ENCODE data around the gene SLC38A9. TPM values are rescaled to one million over a fixed set of nuclear protein-coding genes. Genes with fewer than 3 reads are reported as not detected.

Gene SLC38A9
- total RNA-seq, 2 donors from 2014 or later = 15.2 to 16.4 TPM

- no peak for DNase-seq (ENCODE audit: low spot score)
- intact Hi-C loops (cut with DNase I) = no loop called here
Observed at GRCh38 chr5:55672477-55672911, 39.6 kb downstream of the SLC38A9 start.

DNA sequence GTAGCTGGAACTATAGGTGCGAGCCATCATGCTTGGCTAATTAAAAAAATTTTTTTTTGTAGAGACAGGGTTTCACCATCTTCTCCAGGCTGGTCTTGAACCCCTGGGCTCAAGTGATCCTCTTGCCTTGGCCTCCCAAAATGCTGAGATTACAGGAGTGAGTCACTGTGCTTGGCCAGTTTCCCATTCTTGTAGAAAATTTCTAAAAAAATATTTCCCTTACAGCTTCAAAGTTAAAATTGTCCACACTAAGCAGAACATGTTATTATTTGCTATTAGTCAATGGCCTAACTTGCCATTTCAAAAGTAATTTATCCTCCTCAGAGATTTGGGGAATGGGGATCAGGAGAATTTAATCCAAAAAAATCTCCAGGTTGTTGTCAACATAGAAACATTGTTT lies 40.1 kb downstream of the SLC38A9 start:
- intact Hi-C loops (cut with DNase I) = no loop called here
- no peak for DNase-seq (ENCODE audit: low spot score)

DNA sequence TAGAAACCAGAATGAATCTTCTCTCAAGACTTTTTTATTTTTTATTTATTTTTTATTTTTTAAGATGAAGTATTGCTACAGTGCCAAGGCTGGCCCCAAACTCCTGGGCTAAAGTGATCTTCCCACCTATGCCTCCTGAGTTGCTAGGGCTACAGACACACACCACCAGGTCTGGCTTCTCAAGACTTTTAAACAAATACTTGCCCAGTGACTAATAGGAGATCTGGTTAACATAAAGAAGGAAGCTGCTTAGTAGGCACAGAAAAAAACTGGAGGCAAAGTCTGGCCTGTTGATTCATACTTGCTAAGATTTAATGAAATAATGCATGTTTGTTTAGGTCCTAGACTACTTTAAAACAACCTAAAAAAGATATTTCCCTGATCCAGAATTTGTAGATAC lies 43.8 kb downstream of the SLC38A9 start:
- intact Hi-C loops (cut with DNase I) = no loop called here
- no peak for DNase-seq (ENCODE audit: low spot score)

GRCh38 chr5:55667938-55668337 lies 44.2 kb downstream of the SLC38A9 start:
- no peak for DNase-seq (ENCODE audit: low spot score)
- intact Hi-C loops (cut with DNase I) = no loop called here

GRCh38 chr5:55665065-55665464 lies 47.1 kb downstream of the SLC38A9 start:
- DNase-seq (ENCODE audit: low spot score) = peak; percentile 84
- intact Hi-C loops (cut with DNase I) = no loop called here

GRCh38 chr5:55657443-55657842 lies 54.7 kb downstream of the SLC38A9 start:
- intact Hi-C loops (cut with DNase I) = no loop called here

GRCh38 chr5:55650386-55650785 lies 61.7 kb downstream of the SLC38A9 start:
- intact Hi-C loops (cut with DNase I) = no loop called here
- DNase-seq (ENCODE audit: low spot score) = no peak

More at GRCh38 chr5:55657443-55657842, 54.7 kb downstream of the SLC38A9 start:
- no peak for DNase-seq (ENCODE audit: low spot score)

DNA sequence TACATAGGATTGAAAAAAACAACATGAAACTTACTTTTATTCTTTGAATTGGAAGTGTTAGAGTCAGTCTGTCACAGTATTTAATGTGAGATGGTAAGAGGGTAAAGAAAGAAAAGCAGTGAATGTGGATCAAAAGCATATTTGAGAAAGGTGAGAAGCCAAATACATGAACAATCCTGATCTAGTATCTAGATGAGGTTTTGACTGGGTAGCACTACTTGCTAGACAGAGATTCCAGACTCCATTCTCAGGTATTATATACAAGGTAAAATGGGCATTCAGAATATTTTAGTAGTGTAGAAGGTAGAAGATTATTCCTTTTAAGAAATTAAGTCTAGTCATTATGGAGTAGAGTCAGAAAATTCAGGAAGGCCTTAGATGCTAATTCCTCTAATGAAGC lies 62.2 kb downstream of the SLC38A9 start:
- no peak for DNase-seq (ENCODE audit: low spot score)
- intact Hi-C loops (cut with DNase I) = no loop called here

DNA sequence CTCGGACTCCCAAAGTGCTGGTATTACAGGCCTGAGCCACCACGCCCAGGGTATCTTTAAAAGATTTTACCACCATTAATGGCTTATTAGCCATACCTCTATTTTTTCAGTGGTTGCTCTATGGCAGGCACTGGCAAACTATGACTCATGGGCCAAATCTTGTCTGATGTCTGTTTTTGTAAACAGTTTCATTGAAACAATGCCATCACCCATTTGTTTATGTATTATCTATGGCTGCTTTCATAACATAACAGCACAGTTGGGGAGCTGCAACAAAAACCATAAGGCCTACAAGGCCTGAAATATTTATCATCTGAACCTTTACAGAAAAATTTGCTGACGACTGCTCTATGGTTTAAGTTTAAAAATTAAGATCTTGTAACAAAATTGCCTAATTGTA lies 66.8 kb downstream of the SLC38A9 start:
- no peak for DNase-seq (ENCODE audit: low spot score)
- intact Hi-C loops (cut with DNase I) = no loop called here

- no peak for DNase-seq (ENCODE audit: low spot score)
- intact Hi-C loops (cut with DNase I) = loop anchor here in 1 of 2 donors (5.0 kb wide), 1 partner anchor 36 kb away; no protein-coding TSS in a partner anchor
Observed at GRCh38 chr5:55638455-55638854, 73.7 kb downstream of the SLC38A9 start.

DNA sequence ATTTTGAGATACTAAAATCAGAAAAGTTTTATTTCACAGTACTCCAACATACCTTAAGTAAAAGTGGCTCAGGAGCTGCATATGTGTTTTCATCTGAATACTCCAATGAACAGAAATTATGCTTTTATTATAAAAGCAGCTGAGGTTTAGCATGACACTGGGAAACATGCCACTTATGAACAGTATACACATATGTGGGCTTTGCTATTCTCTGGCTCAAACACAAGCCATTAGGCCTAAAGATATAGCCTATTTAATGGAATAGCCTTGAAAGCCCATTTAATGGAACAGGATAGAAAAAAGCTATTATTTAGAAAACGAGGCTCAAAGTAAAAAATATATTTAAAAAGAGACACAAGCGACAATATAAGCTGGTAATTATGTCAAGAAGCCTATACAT lies 74.1 kb downstream of the SLC38A9 start:
- DNase-seq (ENCODE audit: low spot score) = no peak
- intact Hi-C loops (cut with DNase I) = loop anchor here in 1 of 2 donors (5.0 kb wide), 1 partner anchor 36 kb away; no protein-coding TSS in a partner anchor

GRCh38 chr5:55636683-55637082 lies 75.4 kb downstream of the SLC38A9 start:
- DNase-seq (ENCODE audit: low spot score) = no peak
- intact Hi-C loops (cut with DNase I) = loop anchor here in 1 of 2 donors (5.0 kb wide), 1 partner anchor 34 kb away; no protein-coding TSS in a partner anchor

- intact Hi-C loops (cut with DNase I) = loop anchor here in 1 of 2 donors (5.0 kb wide), 1 partner anchor 34 kb away; no protein-coding TSS in a partner anchor
- no peak for DNase-seq (ENCODE audit: low spot score)
Observed at GRCh38 chr5:55636177-55636576, 75.9 kb downstream of the SLC38A9 start.

DNA sequence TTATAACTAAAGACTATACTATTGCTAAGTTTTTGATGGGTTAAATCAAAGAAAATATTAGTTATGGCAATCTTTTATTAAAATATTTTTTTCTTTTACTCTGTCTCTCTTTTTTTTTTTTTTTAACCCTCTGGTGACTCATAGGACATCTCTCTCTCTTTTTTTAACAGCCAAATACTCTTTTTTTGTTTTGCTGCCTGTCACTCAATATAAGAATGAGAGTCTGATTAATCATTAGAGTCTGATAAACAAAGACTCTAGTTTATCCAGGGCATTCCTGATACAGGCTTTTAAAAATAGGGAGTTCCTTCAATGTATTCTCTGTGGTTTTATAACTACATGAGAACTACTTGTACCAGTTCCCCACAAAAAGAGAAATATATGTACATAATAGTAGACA lies 77.3 kb downstream of the SLC38A9 start:
- intact Hi-C loops (cut with DNase I) = loop anchor here in 1 of 2 donors (5.0 kb wide), 1 partner anchor 33 kb away; no protein-coding TSS in a partner anchor
- DNase-seq (ENCODE audit: low spot score) = no peak

- DNase-seq (ENCODE audit: low spot score) = no peak
- intact Hi-C loops (cut with DNase I) = no loop called here
Observed at GRCh38 chr5:55634209-55634805, 77.8 kb downstream of the SLC38A9 start.

DNA sequence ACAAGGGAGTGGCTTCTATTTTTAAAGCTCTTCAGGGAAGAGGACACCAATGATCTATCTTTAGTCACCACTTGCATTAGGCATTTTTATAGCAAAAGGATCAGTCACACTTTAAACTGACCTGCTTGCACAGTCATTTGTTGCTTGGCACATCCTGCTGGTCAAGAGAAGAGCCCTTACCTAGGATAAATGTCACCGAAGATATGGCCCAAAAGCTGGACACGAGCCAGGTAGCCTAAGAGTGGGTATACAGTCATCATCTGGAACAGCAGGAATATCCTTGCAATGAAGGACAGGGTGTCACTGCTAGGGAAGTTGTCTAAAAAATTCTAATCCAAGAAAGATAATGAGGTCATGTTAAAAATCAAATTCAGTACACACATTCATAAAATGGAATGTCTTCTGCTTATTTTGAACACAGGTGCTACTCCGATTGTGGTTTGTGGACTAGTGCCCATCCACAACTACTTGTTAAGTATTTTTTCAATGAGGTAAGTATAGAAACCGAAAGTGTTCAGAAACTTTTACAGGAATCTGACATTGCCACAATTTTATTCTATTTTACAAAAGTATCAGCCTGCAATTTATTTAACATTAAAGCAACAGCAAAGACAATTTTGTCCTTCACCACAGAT lies 78.4 kb downstream of the SLC38A9 start:
- DNase-seq (ENCODE audit: low spot score) = no peak
- intact Hi-C loops (cut with DNase I) = no loop called here

GRCh38 chr5:55629815-55630214 lies 82.3 kb downstream of the SLC38A9 start:
- intact Hi-C loops (cut with DNase I) = no loop called here
- DNase-seq (ENCODE audit: low spot score) = no peak

- DNase-seq (ENCODE audit: low spot score) = no peak
- intact Hi-C loops (cut with DNase I) = no loop called here
Observed at GRCh38 chr5:55626790-55627189, 85.3 kb downstream of the SLC38A9 start.

- intact Hi-C loops (cut with DNase I) = no loop called here
- no peak for DNase-seq (ENCODE audit: low spot score)
Observed at GRCh38 chr5:55625913-55626312, 86.2 kb downstream of the SLC38A9 start.

- intact Hi-C loops (cut with DNase I) = no loop called here
- no peak for DNase-seq (ENCODE audit: low spot score)
Observed at GRCh38 chr5:55625589-55625909, 86.6 kb downstream of the SLC38A9 start.

Measured in posterior vena cava (tissue), 2 donors.